GM18519 (cell line): Measurements from ENCODE around the gene ZAP70.

Source experiments
- ATAC-seq: cut with Tn5 transposase; IDR thresholded peaks from one replicate; pipeline ENCODE4 v1.9.1; 2021; ENCODE audit warnings: mild to moderate bottlenecking, moderate library complexity; ENCODE audit not compliant: unreplicated experiment, low FRiP score

ZAP70 gene

DNA sequence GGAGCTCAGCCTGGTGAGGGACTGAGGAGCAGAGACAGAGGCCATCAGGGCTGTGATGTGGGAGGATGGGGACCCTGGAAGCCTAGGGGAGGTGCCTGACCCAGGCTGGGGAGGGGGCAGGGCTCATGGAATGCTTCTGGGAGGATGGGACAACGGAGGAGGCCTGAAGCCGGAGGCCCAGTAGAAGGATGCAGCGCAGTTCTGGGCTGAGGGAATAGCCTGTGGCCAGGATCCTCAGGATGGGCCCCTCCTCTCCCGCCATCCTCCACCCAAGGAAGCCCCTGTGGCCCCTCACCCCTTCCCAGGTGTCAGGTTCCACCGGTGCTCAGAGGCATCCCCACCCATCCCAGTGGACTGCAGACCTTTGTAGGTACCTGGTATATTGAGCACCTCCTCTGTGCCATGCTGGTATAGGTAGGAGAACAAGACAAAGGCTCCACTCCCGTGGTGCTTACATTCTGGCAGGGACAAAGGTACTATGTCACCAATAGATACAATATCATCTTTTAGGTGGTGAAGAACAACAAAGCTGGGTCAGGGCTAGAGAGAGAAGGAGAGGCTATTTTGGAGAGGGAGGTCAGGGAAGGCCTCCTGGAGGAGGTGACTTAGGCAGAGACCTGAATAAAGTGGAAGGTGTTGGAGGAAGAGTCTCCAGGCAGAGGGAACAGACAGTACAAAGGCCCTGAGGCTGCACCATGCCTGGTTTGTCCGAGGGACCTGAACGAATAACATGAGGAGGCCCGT, 2.7 kb downstream of the ZAP70 start:
- ATAC-seq, result no peak

GRCh38 chr2:97716695-97717612, 3.6 kb downstream of the ZAP70 start:
- ATAC-seq, result no peak

DNA sequence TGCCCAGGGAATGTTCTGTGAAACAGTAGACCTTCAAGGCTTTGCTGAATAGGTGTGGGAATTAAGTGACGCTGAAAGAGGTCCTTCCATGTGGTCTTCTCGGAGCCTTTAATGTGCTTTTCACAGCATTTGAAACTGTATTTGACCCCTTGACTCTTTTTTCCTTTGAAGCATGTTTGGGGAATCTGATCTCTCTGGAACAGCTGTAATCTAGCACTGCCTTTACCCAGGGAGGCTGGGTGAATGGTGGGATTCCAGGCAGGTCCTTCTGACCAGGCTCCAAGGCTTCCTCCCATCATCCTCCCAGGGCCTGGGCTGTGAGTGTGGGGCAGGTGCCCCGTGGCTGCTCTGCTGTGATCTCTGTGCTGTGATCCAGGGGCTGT, 4.2 kb downstream of the ZAP70 start:
- ATAC-seq, result no peak

- no peak for ATAC-seq
Observed at GRCh38 chr2:97718051-97718882, 4.9 kb downstream of the ZAP70 start.

GRCh38 chr2:97718942-97719341, 5.6 kb downstream of the ZAP70 start:
- no peak for ATAC-seq

GRCh38 chr2:97719362-97720155, 6.2 kb downstream of the ZAP70 start:
- ATAC-seq, result no peak

DNA sequence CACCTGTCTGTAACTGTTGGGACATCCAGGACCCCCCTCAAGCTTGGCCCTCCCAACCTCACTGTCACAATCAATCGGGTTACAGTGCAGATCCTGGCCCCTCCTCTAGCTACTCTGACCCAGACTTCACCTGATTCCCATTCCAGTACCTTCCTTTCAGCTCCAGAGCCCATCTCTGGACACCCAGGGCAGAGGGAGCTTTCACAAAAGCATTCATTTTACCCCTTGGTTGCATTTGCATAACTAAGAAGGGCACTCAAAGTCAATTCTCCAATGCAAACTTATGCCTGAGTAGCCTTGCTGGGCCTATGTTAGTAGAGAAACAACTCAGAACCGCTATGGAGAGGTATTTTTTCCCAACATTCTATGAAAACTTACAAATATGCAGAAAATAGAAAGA, 7.4 kb downstream of the ZAP70 start:
- no peak for ATAC-seq

GRCh38 chr2:97722227-97722626, 8.9 kb downstream of the ZAP70 start:
- ATAC-seq, result no peak

- no peak for ATAC-seq
Observed at GRCh38 chr2:97723156-97724072, 10.0 kb downstream of the ZAP70 start.

GRCh38 chr2:97724073-97724410, 10.7 kb downstream of the ZAP70 start:
- ATAC-seq, result no peak

- no peak for ATAC-seq
Observed at GRCh38 chr2:97724501-97724900, 11.1 kb downstream of the ZAP70 start.

- ATAC-seq, result no peak
Observed at GRCh38 chr2:97724946-97725688, 11.7 kb downstream of the ZAP70 start.

GRCh38 chr2:97726261-97727064, 13.1 kb downstream of the ZAP70 start:
- no peak for ATAC-seq

DNA sequence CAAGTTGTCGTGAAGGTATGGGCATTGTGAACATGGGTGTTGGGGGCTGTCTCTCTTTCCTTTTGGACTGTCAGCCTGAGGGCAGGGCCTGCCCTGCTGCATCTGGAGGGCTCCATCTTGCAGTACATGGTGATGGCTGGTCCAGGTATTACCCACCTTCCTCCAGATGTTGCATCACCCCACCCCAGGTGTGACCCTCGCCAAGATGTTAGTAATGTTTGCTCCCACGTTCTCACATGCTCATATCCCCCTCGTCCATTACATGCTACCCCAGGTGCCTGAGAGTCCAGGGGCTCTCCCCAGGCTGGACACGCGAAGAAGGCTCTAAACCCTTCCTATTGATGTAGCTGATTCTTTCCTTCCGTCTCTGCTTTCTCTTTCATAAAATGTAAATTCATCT, 13.9 kb downstream of the ZAP70 start:
- ATAC-seq, result no peak

GRCh38 chr2:97728091-97728731, 14.8 kb downstream of the ZAP70 start:
- ATAC-seq, result no peak

GRCh38 chr2:97730245-97730644, 16.9 kb downstream of the ZAP70 start:
- no peak for ATAC-seq
